SK-N-SH treated with all-trans-retinoic acid at 6 μM for 48 hours (cell line): ENCODE measurements around the gene ATRIP.

Source experiments
- ATAC-seq: fragments of 200-7000 bp; cut with Tn5 transposase; 3 replicates; pipeline ENCODE4 v1.9.1; 2020; ENCODE audit warnings: mild to moderate bottlenecking, moderate library complexity
- ARNTL ChIP-seq: fragments of 450-650 bp; formaldehyde crosslinking; IDR thresholded peaks from 2 replicates; pipeline ENCODE4 v1.5.0; 2020; ENCODE audit warnings: low read depth, mild to moderate bottlenecking, moderate library complexity, borderline replicate concordance
- BACH2 ChIP-seq: fragments of 250-450 bp; sonication (Bioruptor Pico); IDR thresholded peaks from 2 replicates; pipeline ENCODE4 v1.9.0; 2021; ENCODE audit warnings: mild to moderate bottlenecking, borderline replicate concordance
- CREB5 ChIP-seq: fragments of 250-450 bp; sonication (Bioruptor Pico); IDR thresholded peaks from 2 replicates; pipeline ENCODE4 v1.5.1; 2020; ENCODE audit warnings: low read depth, mild to moderate bottlenecking, moderate library complexity
- CSDC2 ChIP-seq: fragments of 250-450 bp; sonication (Bioruptor Pico); IDR thresholded peaks from 2 replicates; pipeline ENCODE4 v1.5.0; 2020; ENCODE audit warnings: mild to moderate bottlenecking, moderate library complexity
- ESRRG ChIP-seq: fragments of 250-450 bp; sonication (Bioruptor Pico); IDR thresholded peaks from 2 replicates; pipeline ENCODE4 v1.6.1; 2021; ENCODE audit warnings: mild to moderate bottlenecking
- GLIS3 ChIP-seq: fragments of 250-450 bp; sonication (Bioruptor Pico); IDR thresholded peaks from 2 replicates; pipeline ENCODE4 v1.5.0; 2020; ENCODE audit warnings: mild to moderate bottlenecking, moderate library complexity
- ISL1 ChIP-seq: fragments of 250-450 bp; sonication (Bioruptor Pico); IDR thresholded peaks from 2 replicates; pipeline ENCODE4 v2.1.2; 2022; ENCODE audit warnings: mild to moderate bottlenecking, moderate library complexity
- OSR1 ChIP-seq: fragments of 250-450 bp; sonication (Bioruptor Pico); IDR thresholded peaks from 2 replicates; pipeline ENCODE4 v1.8.0; 2022; ENCODE audit warnings: moderate library complexity, mild to moderate bottlenecking, inconsistent platforms
- POU6F1 ChIP-seq: fragments of 250-450 bp; sonication (Bioruptor Pico); IDR thresholded peaks from 2 replicates; pipeline ENCODE4 v1.8.0; 2021; ENCODE audit warnings: low read depth, mild to moderate bottlenecking, moderate library complexity, borderline replicate concordance
- PPARA ChIP-seq: fragments of 250-450 bp; sonication (Bioruptor Pico); IDR thresholded peaks from 2 replicates; pipeline ENCODE4 v1.5.0; 2020; ENCODE audit warnings: mild to moderate bottlenecking, borderline replicate concordance
- SNAI2 ChIP-seq: fragments of 250-450 bp; sonication (Bioruptor Pico); IDR thresholded peaks from 2 replicates; pipeline ENCODE4 v1.5.0; 2020; ENCODE audit warnings: mild to moderate bottlenecking, moderate library complexity
- TCF4 ChIP-seq: fragments of 250-450 bp; sonication (Bioruptor Pico); IDR thresholded peaks from 2 replicates; pipeline ENCODE4 v1.8.0; 2021; ENCODE audit warnings: mild to moderate bottlenecking, moderate library complexity, borderline replicate concordance
- TOX ChIP-seq: fragments of 250-450 bp; sonication (Bioruptor Pico); IDR thresholded peaks from 2 replicates; pipeline ENCODE4 v1.8.0; 2021; ENCODE audit warnings: mild to moderate bottlenecking, moderate library complexity, borderline replicate concordance
- TSHZ2 ChIP-seq: fragments of 250-450 bp; sonication (Bioruptor Pico); IDR thresholded peaks from 2 replicates; pipeline ENCODE4 v1.5.0; 2020; ENCODE audit warnings: mild to moderate bottlenecking, moderate library complexity
- ZC3H10 ChIP-seq: fragments of 250-450 bp; sonication (Bioruptor Pico); IDR thresholded peaks from 2 replicates; pipeline ENCODE4 v1.5.1; 2021; ENCODE audit warnings: mild to moderate bottlenecking, moderate library complexity
- ZFP3 ChIP-seq: fragments of 250-450 bp; sonication (Bioruptor Pico); IDR thresholded peaks from 2 replicates; pipeline ENCODE4 v1.5.0; 2020; ENCODE audit warnings: mild to moderate bottlenecking, moderate library complexity
- ZFP30 ChIP-seq: fragments of 450-650 bp; formaldehyde crosslinking; IDR thresholded peaks from 2 replicates; pipeline ENCODE4 v1.5.0; 2022; ENCODE audit warnings: mild to moderate bottlenecking, moderate library complexity
- ZNF565 ChIP-seq: fragments of 450-650 bp; formaldehyde crosslinking; conservative IDR thresholded peaks from 2 replicates; pipeline ENCODE4 v1.5.0; 2020; ENCODE audit warnings: low read depth, mild to moderate bottlenecking, moderate library complexity
- ZNF70 ChIP-seq: fragments of 450-650 bp; formaldehyde crosslinking; IDR thresholded peaks from 2 replicates; pipeline ENCODE4 v1.5.0; 2020; ENCODE audit warnings: mild to moderate bottlenecking, moderate library complexity
- ZNF8 ChIP-seq: fragments of 450-650 bp; formaldehyde crosslinking; IDR thresholded peaks from 2 replicates; pipeline ENCODE4 v1.5.0; 2020; ENCODE audit warnings: mild to moderate bottlenecking, moderate library complexity
- TF ChIP-seq, protein P1 (sequence below): fragments of 250-450 bp; sonication (Bioruptor Pico); IDR thresholded peaks from 2 replicates; pipeline ENCODE4 v1.8.0; 2020; ENCODE audit warnings: mild to moderate bottlenecking, moderate library complexity, borderline replicate concordance

Gene ATRIP

GRCh38 chr3:48466386-48467109 lies 20.0 kb downstream of the ATRIP start:
- TF ChIP-seq ISL1 (no peak), PPARA (no peak), ZFP30 (CRISPR knock-in tag) (no peak), SNAI2 (CRISPR knock-in tag) (no peak), ZC3H10 (no peak), ARNTL (CRISPR knock-in tag) (no peak), BACH2 (CRISPR knock-in tag) (no peak), ZNF70 (CRISPR knock-in tag) (no peak), TSHZ2 (no peak), GLIS3 (no peak)
- peak; percentile 12 for ATAC-seq

GRCh38 chr3:48467110-48467454 lies 20.5 kb downstream of the ATRIP start:
- TF ChIP-seq PPARA (no peak), GLIS3 (no peak), OSR1 (CRISPR knock-in tag) (no peak), ZNF70 (CRISPR knock-in tag) (no peak), ZNF8 (CRISPR knock-in tag) (no peak), SNAI2 (CRISPR knock-in tag) (no peak), TCF4 (CRISPR knock-in tag) (no peak), ZFP30 (CRISPR knock-in tag) (no peak), POU6F1 (CRISPR knock-in tag) (no peak), ZNF565 (CRISPR knock-in tag) (no peak), CREB5 (CRISPR knock-in tag) (no peak)
- ATAC-seq = no peak

GRCh38 chr3:48467473-48468267 lies 21.1 kb downstream of the ATRIP start:
- no peak for TF ChIP-seq GLIS3
- no peak for TF ChIP-seq SNAI2 (CRISPR knock-in tag)
- TF ChIP-seq OSR1 (CRISPR knock-in tag) = no peak
- TF ChIP-seq ARNTL (CRISPR knock-in tag) = no peak
- TF ChIP-seq ZFP30 (CRISPR knock-in tag) = no peak
- TF ChIP-seq ESRRG = no peak
- no peak for TF ChIP-seq ZNF8 (CRISPR knock-in tag)
- no peak for TF ChIP-seq ISL1
- TF ChIP-seq, protein P1, sequence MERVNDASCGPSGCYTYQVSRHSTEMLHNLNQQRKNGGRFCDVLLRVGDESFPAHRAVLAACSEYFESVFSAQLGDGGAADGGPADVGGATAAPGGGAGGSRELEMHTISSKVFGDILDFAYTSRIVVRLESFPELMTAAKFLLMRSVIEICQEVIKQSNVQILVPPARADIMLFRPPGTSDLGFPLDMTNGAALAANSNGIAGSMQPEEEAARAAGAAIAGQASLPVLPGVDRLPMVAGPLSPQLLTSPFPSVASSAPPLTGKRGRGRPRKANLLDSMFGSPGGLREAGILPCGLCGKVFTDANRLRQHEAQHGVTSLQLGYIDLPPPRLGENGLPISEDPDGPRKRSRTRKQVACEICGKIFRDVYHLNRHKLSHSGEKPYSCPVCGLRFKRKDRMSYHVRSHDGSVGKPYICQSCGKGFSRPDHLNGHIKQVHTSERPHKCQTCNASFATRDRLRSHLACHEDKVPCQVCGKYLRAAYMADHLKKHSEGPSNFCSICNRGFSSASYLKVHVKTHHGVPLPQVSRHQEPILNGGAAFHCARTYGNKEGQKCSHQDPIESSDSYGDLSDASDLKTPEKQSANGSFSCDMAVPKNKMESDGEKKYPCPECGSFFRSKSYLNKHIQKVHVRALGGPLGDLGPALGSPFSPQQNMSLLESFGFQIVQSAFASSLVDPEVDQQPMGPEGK = no peak
- no peak for TF ChIP-seq POU6F1 (CRISPR knock-in tag)
- no peak for TF ChIP-seq ZC3H10
- no peak for TF ChIP-seq TOX
- TF ChIP-seq CSDC2 = no peak
- no peak for TF ChIP-seq ZFP3 (CRISPR knock-in tag)
- TF ChIP-seq BACH2 (CRISPR knock-in tag) = no peak
- no peak for ATAC-seq
